Measurements from ENCODE around the gene PROM2. TPM values are rescaled to one million over a fixed set of nuclear protein-coding genes. Genes with fewer than 3 reads are reported as not detected.

The PROM2 gene
- total RNA-seq, 1 experiment from 2014 or later: 1.6 TPM

GRCh38 chr2:95232232-95232631 is 42.0 kb upstream of the PROM2 start:
- Histone ChIP-seq H3K36me3 (ENCODE audit: insufficient read depth, low read length, poor library complexity, severe bottlenecking) (no peaks in the 10 kb centered on the region), H3K4me3 (ENCODE audit: low read depth, low read length, poor library complexity, severe bottlenecking) (no peak overlapping the region), H3K27me3 (replicated peaks; ENCODE audit: insufficient read depth, low read depth, low read length, poor library complexity) (no peaks in the 10 kb centered on the region), H3K9me3 (ENCODE audit: low read depth, low read length, poor library complexity, severe bottlenecking) (no peaks in the 10 kb centered on the region), H3K4me1 (ENCODE audit: insufficient read depth, low read length, poor library complexity, severe bottlenecking) (no peaks in the 10 kb centered on the region), H3K27ac (ENCODE audit: low read depth, low read length, poor library complexity, severe bottlenecking) (no peak overlapping the region)
- no TSS peak for BruUV-seq (replicated peaks)
- intact Hi-C loops (cut with micrococcal nuclease; ENCODE audit: unreplicated experiment): no loop called here
- DNase-seq (ENCODE audit: low spot score): no peak
- TF ChIP-seq CTCF (conservative IDR thresholded peaks at IDR 0.05; ENCODE audit: low read depth, low read length): no peak
- no peak for TF ChIP-seq EZH2 (IDR thresholded peaks at IDR 0.05; ENCODE audit: borderline replicate concordance, low read depth, low read length, poor library complexity, severe bottlenecking)
- ChIA-PET POLR2A (ENCODE audit: low non-redundant PET) (no interaction called here), CTCF (no interaction called here)

DNA sequence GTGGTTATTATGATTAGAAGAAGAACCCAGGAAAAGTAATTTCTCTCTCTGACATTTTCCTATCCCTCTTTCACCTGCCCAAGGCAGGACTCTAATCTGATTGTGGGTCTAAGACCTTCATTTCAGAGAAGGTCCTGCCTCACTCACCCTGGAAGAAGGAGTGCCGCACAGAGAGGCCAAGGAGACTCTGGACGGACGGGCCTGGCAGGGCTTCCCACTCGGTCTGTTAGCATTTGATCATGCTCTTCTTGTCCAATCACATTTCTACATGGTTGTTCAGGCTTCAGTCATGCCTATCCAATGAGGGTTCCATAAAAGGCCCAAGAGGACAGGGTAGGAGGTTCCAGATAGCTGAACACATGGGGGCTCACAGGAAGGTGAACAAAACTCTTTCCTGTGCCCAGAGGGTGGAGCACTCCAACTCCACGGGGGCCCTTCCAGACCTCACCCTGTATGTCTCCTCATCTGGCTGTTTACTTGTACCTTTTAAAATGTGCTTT is 39.9 kb upstream of the PROM2 start:
- DNase-seq (ENCODE audit: low spot score): no peak
- no TSS peak for BruUV-seq (replicated peaks)
- H3K4me3 ChIP-seq (ENCODE audit: low read depth, low read length, poor library complexity, severe bottlenecking): no peak overlapping the region
- TF ChIP-seq CTCF (conservative IDR thresholded peaks at IDR 0.05; ENCODE audit: low read depth, low read length) (no peak), EZH2 (IDR thresholded peaks at IDR 0.05; ENCODE audit: borderline replicate concordance, low read depth, low read length, poor library complexity, severe bottlenecking) (no peak)
- no peak overlapping the region for H3K27ac ChIP-seq (ENCODE audit: low read depth, low read length, poor library complexity, severe bottlenecking)
- ChIA-PET CTCF (no interaction called here), POLR2A (ENCODE audit: low non-redundant PET) (no interaction called here)
- no peaks in the 10 kb centered on the region for H3K4me1 ChIP-seq (ENCODE audit: insufficient read depth, low read length, poor library complexity, severe bottlenecking)
- no peaks in the 10 kb centered on the region for H3K27me3 ChIP-seq (replicated peaks; ENCODE audit: insufficient read depth, low read depth, low read length, poor library complexity)
- intact Hi-C loops (cut with micrococcal nuclease; ENCODE audit: unreplicated experiment): no loop called here
- H3K36me3 ChIP-seq (ENCODE audit: insufficient read depth, low read length, poor library complexity, severe bottlenecking): no peaks in the 10 kb centered on the region
- H3K9me3 ChIP-seq (ENCODE audit: low read depth, low read length, poor library complexity, severe bottlenecking): no peaks in the 10 kb centered on the region

DNA sequence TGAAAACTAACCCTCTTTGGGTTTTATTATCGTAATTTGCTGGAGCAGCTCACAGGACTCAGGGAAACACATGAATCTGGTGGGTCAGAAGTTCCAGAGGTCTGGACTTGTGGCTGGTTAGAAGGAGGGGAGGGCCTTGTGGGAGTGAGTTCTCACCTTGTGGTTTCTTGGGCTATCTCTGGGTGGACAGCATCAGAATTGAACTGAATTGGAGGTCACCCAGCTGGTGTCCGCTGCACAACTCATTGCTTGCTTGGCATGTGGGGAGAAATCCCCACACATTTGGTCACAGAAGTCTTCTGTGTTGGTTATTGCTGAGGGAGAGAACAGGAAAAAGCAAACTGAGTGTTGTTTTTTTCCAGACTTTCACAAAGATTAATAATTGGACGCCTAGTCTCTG is 39.4 kb upstream of the PROM2 start:
- no peaks in the 10 kb centered on the region for H3K27me3 ChIP-seq (replicated peaks; ENCODE audit: insufficient read depth, low read depth, low read length, poor library complexity)
- no TSS peak for BruUV-seq (replicated peaks)
- ChIA-PET POLR2A (ENCODE audit: low non-redundant PET) (no interaction called here), CTCF (no interaction called here)
- intact Hi-C loops (cut with micrococcal nuclease; ENCODE audit: unreplicated experiment): no loop called here
- TF ChIP-seq EZH2 (IDR thresholded peaks at IDR 0.05; ENCODE audit: borderline replicate concordance, low read depth, low read length, poor library complexity, severe bottlenecking) (no peak), CTCF (conservative IDR thresholded peaks at IDR 0.05; ENCODE audit: low read depth, low read length) (no peak)
- H3K36me3 ChIP-seq (ENCODE audit: insufficient read depth, low read length, poor library complexity, severe bottlenecking): no peaks in the 10 kb centered on the region
- no peak overlapping the region for H3K4me3 ChIP-seq (ENCODE audit: low read depth, low read length, poor library complexity, severe bottlenecking)
- no peak for DNase-seq (ENCODE audit: low spot score)
- H3K4me1 ChIP-seq (ENCODE audit: insufficient read depth, low read length, poor library complexity, severe bottlenecking): no peaks in the 10 kb centered on the region
- no peak overlapping the region for H3K27ac ChIP-seq (ENCODE audit: low read depth, low read length, poor library complexity, severe bottlenecking)
- H3K9me3 ChIP-seq (ENCODE audit: low read depth, low read length, poor library complexity, severe bottlenecking): no peaks in the 10 kb centered on the region
